H1 (cell line): ENCODE results near the gene KCTD20. TPM values are rescaled to one million over a fixed set of nuclear protein-coding genes. Genes with fewer than 3 reads are reported as not detected.

ENCODE experiments used
- CTCF ChIA-PET: fragments of 300-600 bp; sonication (Branson Sonifier 250); formaldehyde crosslinking; loops from one replicate; lab custom pipeline; 2021; ENCODE audit not compliant: partially characterized antibody; lab: Charles Lee
- POLR2A ChIA-PET: fragments of 300-600 bp; sonication (Branson Sonifier 250); formaldehyde crosslinking; loops from one replicate; lab custom pipeline; 2021; ENCODE audit warnings: inconsistent platforms; ENCODE audit not compliant: partially characterized antibody; lab: Charles Lee
- DNase-seq, 2 experiments: peaks; one replicate each; pipeline versions ENCODE4 v3.0.0 to v3.0.0-alpha.2; 2010 to 2022; ENCODE audit warnings: low spot score in 2 of 2, low read depth in 1 of 2, mixed read lengths in 1 of 2
- FAIRE-seq: peaks from 2 replicates; lab custom pipeline; 2011; peaks lifted over from hg19 to GRCh38; lab: Jason Lieb, UNC
- H2AFZ ChIP-seq: 2 replicates; pipeline ENCODE4 v1.8.1; 2012; ENCODE audit warnings: low read length, inconsistent platforms
- H2AK5ac ChIP-seq: 2 replicates; pipeline ENCODE4 v1.6.1; 2013; ENCODE audit warnings: low read depth, low read length
- H2BK120ac ChIP-seq: replicated peaks from 2 replicates; pipeline ENCODE3; 2013; ENCODE audit warnings: low read depth, low read length, inconsistent platforms
- H2BK12ac ChIP-seq: 2 replicates; pipeline ENCODE4 v1.6.1; 2013; ENCODE audit warnings: low read depth, low read length
- H2BK15ac ChIP-seq: 2 replicates; pipeline ENCODE4 v1.6.1; 2013; ENCODE audit warnings: low read length
- H2BK20ac ChIP-seq: 2 replicates; pipeline ENCODE4 v1.6.1; 2013; ENCODE audit warnings: low read length
- H2BK5ac ChIP-seq: 2 replicates; pipeline ENCODE4 v1.6.1; 2013; ENCODE audit warnings: low read depth, low read length
- H3K14ac ChIP-seq: 2 replicates; pipeline ENCODE4 v1.6.1; 2013; ENCODE audit warnings: inconsistent platforms; ENCODE audit not compliant: insufficient read length
- H3K18ac ChIP-seq: 2 replicates; pipeline ENCODE4 v1.6.1; 2013; ENCODE audit warnings: low read length; ENCODE audit errors: extremely low read depth
- H3K23ac ChIP-seq: 2 replicates; pipeline ENCODE4 v1.6.1; 2013; ENCODE audit warnings: inconsistent platforms; ENCODE audit not compliant: insufficient read length
- H3K23me2 ChIP-seq: 2 replicates; pipeline ENCODE4 v1.6.1; 2013; ENCODE audit warnings: low read depth, low read length
- H3K27ac ChIP-seq: 2 replicates; pipeline ENCODE4 v1.6.1; 2011; ENCODE audit warnings: low read depth, low read length, inconsistent platforms
- H3K27me3 ChIP-seq, 4 experiments: replicated peaks in 1 of 4; 1 replicate in 1 of 4; 2 replicates in 3 of 4; pipeline versions ENCODE4 v1.6.1 to v1.8.1; 2011 to 2013; ENCODE audit warnings: low read length in 3 of 4, mild to moderate bottlenecking in 3 of 4, inconsistent platforms in 2 of 4, mixed read lengths in 2 of 4, moderate library complexity in 1 of 4; ENCODE audit not compliant: control insufficient read depth in 3 of 4, insufficient read depth in 3 of 4; ENCODE audit errors: extremely low read depth in 1 of 4
- H3K36me3 ChIP-seq, 4 experiments: 2 replicates each; pipeline versions ENCODE4 v1.6.1 to v1.8.1; 2011 to 2013; ENCODE audit warnings: mild to moderate bottlenecking in 4 of 4, low read length in 3 of 4, moderate library complexity in 2 of 4, control low read depth in 1 of 4, inconsistent platforms in 1 of 4; ENCODE audit not compliant: insufficient read depth in 4 of 4, control insufficient read depth in 2 of 4
- H3K4ac ChIP-seq: replicated peaks from 2 replicates; pipeline ENCODE3; 2013; ENCODE audit warnings: low read length, low read depth, mixed read lengths, inconsistent platforms; ENCODE audit not compliant: insufficient read length
- H3K4me1 ChIP-seq, 4 experiments: replicated peaks in 1 of 4; 1 replicate in 1 of 4; 2 replicates in 3 of 4; pipeline versions ENCODE4 v1.6.1 to v1.8.1; 2011 to 2013; ENCODE audit warnings: low read length in 3 of 4, inconsistent platforms in 2 of 4, mixed read lengths in 1 of 4; ENCODE audit not compliant: insufficient read depth in 4 of 4, control insufficient read depth in 3 of 4
- H3K4me2 ChIP-seq, 2 experiments: 2 replicates each; pipeline versions ENCODE4 v1.6.1 to v1.8.1; 2011 to 2013; ENCODE audit warnings: low read depth in 2 of 2, low read length in 2 of 2, control low read depth in 1 of 2, inconsistent platforms in 1 of 2, mild to moderate bottlenecking in 1 of 2; ENCODE audit not compliant: insufficient read depth in 1 of 2
- H3K4me3 ChIP-seq, 4 experiments: fragments of 200-600, 300-600 bp in 1 of 4; sonication (generic), shearing (Covaris generic), sonication (Bioruptor Twin) in 1 of 4; 2 replicates each; pipeline versions ENCODE4 v1.5.1 to v1.8.1; 2011 to 2016; ENCODE audit warnings: low read length in 4 of 4, low read depth in 3 of 4, control low read depth in 2 of 4, inconsistent platforms in 2 of 4, mild to moderate bottlenecking in 2 of 4, mixed read lengths in 1 of 4, moderate library complexity in 1 of 4; ENCODE audit not compliant: insufficient read depth in 2 of 4; ENCODE audit errors: extremely low read depth in 1 of 4
- H3K56ac ChIP-seq: replicated peaks from 2 replicates; pipeline ENCODE3; 2013; ENCODE audit warnings: low read depth, mild to moderate bottlenecking, mixed read lengths, low read length, inconsistent platforms; ENCODE audit not compliant: insufficient read length
- H3K79me1 ChIP-seq: 2 replicates; pipeline ENCODE4 v1.6.1; 2013; ENCODE audit warnings: low read depth, low read length, control low read depth
- H3K79me2 ChIP-seq, 2 experiments: 2 replicates each; pipeline versions ENCODE4 v1.6.1 to v1.8.1; 2012 to 2013; ENCODE audit warnings: low read length in 2 of 2, mild to moderate bottlenecking in 2 of 2, inconsistent platforms in 1 of 2; ENCODE audit not compliant: insufficient read depth in 2 of 2, control insufficient read depth in 1 of 2
- H3K9ac ChIP-seq, 4 experiments: replicated peaks in 1 of 4; 1 replicate in 1 of 4; 2 replicates in 3 of 4; pipeline versions ENCODE4 v1.6.1 to v1.8.1; 2011 to 2013; ENCODE audit warnings: low read depth in 3 of 4, low read length in 3 of 4, control low read depth in 2 of 4, mild to moderate bottlenecking in 2 of 4, moderate library complexity in 2 of 4, inconsistent platforms in 1 of 4; ENCODE audit errors: extremely low read depth in 1 of 4
- H3K9me3 ChIP-seq, 2 experiments: 2 replicates each; pipeline versions ENCODE4 v1.6.1 to v1.8.1; 2012 to 2013; ENCODE audit warnings: mild to moderate bottlenecking in 2 of 2, moderate library complexity in 2 of 2, control low read depth in 1 of 2, inconsistent platforms in 1 of 2, low read depth in 1 of 2, low read length in 1 of 2, mixed read lengths in 1 of 2; ENCODE audit not compliant: insufficient read depth in 2 of 2
- H4K20me1 ChIP-seq, 2 experiments: replicated peaks in 1 of 2; 2 replicates each; pipeline versions ENCODE3 to v1.8.1; 2011 to 2013; ENCODE audit warnings: inconsistent platforms in 2 of 2, low read length in 2 of 2, mild to moderate bottlenecking in 1 of 2; ENCODE audit not compliant: insufficient read depth in 2 of 2, control insufficient read depth in 1 of 2
- H4K5ac ChIP-seq: 2 replicates; pipeline ENCODE4 v1.6.1; 2013; ENCODE audit warnings: low read length, low read depth, mixed read lengths, inconsistent platforms; ENCODE audit not compliant: insufficient read length
- H4K8ac ChIP-seq: 2 replicates; pipeline ENCODE4 v1.8.0; 2013; ENCODE audit warnings: mild to moderate bottlenecking, moderate library complexity, low read length, inconsistent platforms; ENCODE audit not compliant: insufficient read depth; ENCODE audit errors: extremely low read depth
- H4K91ac ChIP-seq: replicated peaks from 2 replicates; pipeline ENCODE3; 2013; ENCODE audit warnings: low read length, mixed read lengths, inconsistent platforms; ENCODE audit not compliant: insufficient read length
- POLR2AphosphoS5 ChIP-seq: IDR thresholded peaks from 2 replicates; pipeline ENCODE4 v1.6.1; 2011; ENCODE audit warnings: low read depth, low read length
- WGBS, 2 experiments: shearing (Covaris generic) in 1 of 2; methylation state at CpG; one replicate each; pipeline versions ENCODE4 v1.1.6 to v1.1.7; 2013 to 2015; ENCODE audit warnings: low lambda C conversion rate in 2 of 2, mixed read lengths in 2 of 2, inconsistent platforms in 1 of 2, low coverage in 1 of 2, missing lambda C conversion rate in 1 of 2; ENCODE audit not compliant: insufficient replicate concordance in 2 of 2, insufficient coverage in 1 of 2, insufficient read length in 1 of 2; ENCODE audit errors: extremely low coverage in 1 of 2, missing lambda C conversion rate in 1 of 2; 5-methylcytosine and 5-hydroxymethylcytosine counted together
- polyA plus RNA-seq, 7 experiments: library from polyadenylated mRNA; depleted of rRNA in 3 of 7; stranded (reverse) in 5 of 7; unstranded in 2 of 7; fragments of >200 nt in 5 of 7; fragments of 200-250 nt in 2 of 7; gene quantifications; 1 replicate in 5 of 7; 2 replicates in 1 of 7; 4 replicates in 1 of 7; pipeline versions ENCODE4 v1.2.1 to v1.2.3, GENCODE V29; 2011 to 2013; ENCODE audit warnings: missing spikeins in 2 of 7, mixed read lengths in 2 of 7
- total RNA-seq: library from RNA; stranded (reverse); fragmentation: NEBNext Ultra II Directional; extraction: Animal tissue kit (Norgen Biotek cat#: 25700); gene quantifications from 2 replicates; pipeline ENCODE4 v1.2.1, GENCODE V29; 2021

The KCTD20 gene
- total and polyA plus RNA-seq, 2 of the 8 experiments (the other 6 are each of a cell fraction or from before 2014, with no cell fraction given) = 10.1 to 26.2 TPM

DNA sequence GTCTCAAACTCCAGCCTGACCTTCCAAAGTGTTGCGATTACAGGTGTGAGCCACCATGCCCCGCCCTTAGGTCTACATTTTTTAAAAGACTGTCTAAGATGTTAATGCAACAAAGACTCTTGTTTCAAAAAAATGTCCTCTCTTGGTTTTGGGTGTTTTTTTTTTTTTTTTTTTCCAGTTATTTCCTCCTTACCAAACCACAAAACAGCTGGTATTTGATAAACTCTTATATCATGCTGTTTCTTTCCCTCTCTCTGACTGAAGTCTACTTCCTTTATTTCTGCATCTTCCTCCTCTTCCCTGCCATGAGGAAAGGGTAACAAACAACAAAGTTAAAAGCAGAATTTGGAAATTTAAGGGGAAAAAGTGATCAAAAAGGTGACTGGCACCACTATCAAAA lies 83.3 kb downstream of the KCTD20 start:
- Histone ChIP-seq H2BK12ac (no peak overlapping the region), H2BK120ac (no peak overlapping the region), H3K56ac (no peak overlapping the region), H3K9me3 (no peaks in the 10 kb centered on the region), H3K23me2 (no peaks in the 10 kb centered on the region), H4K20me1 (peaks cover 2% of the 10 kb centered on the region in 2 experiments), H4K8ac (no peak overlapping the region), H3K4me1 (no peaks in the 10 kb centered on the region), H2BK15ac (no peak overlapping the region), H3K36me3 (peaks cover 4 to 29% (median 13%) of the 10 kb centered on the region in 4 experiments; a peak in 6 of 8 replicates), H3K4ac (no peak overlapping the region), H3K27me3 (no peaks in the 10 kb centered on the region), H3K23ac (no peak overlapping the region), H3K9ac (no peak overlapping the region), H3K79me1 (peaks cover 5% of the 10 kb centered on the region), H3K27ac (no peak overlapping the region), H3K4me2 (no peak overlapping the region), H2BK5ac (no peak overlapping the region), H3K79me2 (no peaks in the 10 kb centered on the region; a peak in 2 of 4 replicates), H3K4me3 (no peak overlapping the region), H3K14ac (no peak overlapping the region), H4K5ac (no peak overlapping the region), H4K91ac (no peak overlapping the region), H2BK20ac (no peak overlapping the region), H2AK5ac (no peak overlapping the region), H3K18ac (no peak overlapping the region), H2AFZ (no peak overlapping the region)
- FAIRE-seq = no peak
- TF ChIP-seq POLR2AphosphoS5 = no peak
- no peak for DNase-seq
- CTCF ChIA-PET = no interaction called here
- WGBS, 2 experiments = 97% methylated on average over 2 of the region's 2 CpGs; no CpG with 5 or more reads in 1 of the 2 experiments
- POLR2A ChIA-PET = no interaction called here
